Adrenal gland (tissue), 12 donors: ENCODE data around the gene RASA3. TPM values are rescaled to one million over a fixed set of nuclear protein-coding genes. Genes with fewer than 3 reads are reported as not detected.

ENCODE experiments used
- DNase-seq, 7 donors: peaks; one replicate each; pipeline ENCODE4 v3.0.0-alpha.2; 2019 to 2020
- H3K27ac ChIP-seq, 5 donors: fragments of 200-600 bp; sonication (generic) in 4 of 5; 1 replicate in 3 of 5; 2 replicates in 2 of 5; pipeline versions ENCODE4 v1.5.1 to v1.8.0; 2016 to 2020; ENCODE audit warnings: mild to moderate bottlenecking in 1 of 5
- H3K27me3 ChIP-seq: fragments of 200-600 bp; 2 replicates; pipeline ENCODE4 v1.8.0; 2021
- H3K36me3 ChIP-seq, 2 donors: fragments of 200-600 bp; replicated peaks in 1 of 2; 1 replicate in 1 of 2; 2 replicates in 1 of 2; pipeline versions ENCODE4 v1.5.1 to v1.8.0; 2018 to 2022
- H3K4me1 ChIP-seq, 2 donors: fragments of 200-600 bp; replicated peaks in 1 of 2; 1 replicate in 1 of 2; 2 replicates in 1 of 2; pipeline versions ENCODE4 v1.5.1 to v1.8.0; 2018 to 2021
- H3K4me3 ChIP-seq, 4 donors: fragments of 200-600 bp; sonication (generic) in 3 of 4; one replicate each; pipeline ENCODE4 v1.5.1; 2016 to 2018
- H3K9me3 ChIP-seq, 3 donors: fragments of 200-600 bp; sonication (generic) in 1 of 3; replicated peaks in 1 of 3; 1 replicate in 2 of 3; 2 replicates in 1 of 3; pipeline versions ENCODE4 v1.5.1 to v1.8.0; 2016 to 2021
- CTCF ChIP-seq, 6 experiments: fragments of 450-650 bp in 4 of 6; fragments of 200-600 bp in 2 of 6; sonication (generic) in 1 of 6; IDR thresholded peaks; 1 replicate in 5 of 6; 2 replicates in 1 of 6; pipeline versions ENCODE4 v1.5.1 to v1.8.0; 2016 to 2021; ENCODE audit warnings: antibody characterized with exemption in 6 of 6, mild to moderate bottlenecking in 2 of 6, moderate library complexity in 1 of 6
- POLR2A ChIP-seq, 2 donors: fragments of 450-650 bp; IDR thresholded peaks; one replicate each; pipeline ENCODE4 v1.6.1; 2017; ENCODE audit warnings: antibody characterized with exemption in 2 of 2, mild to moderate bottlenecking in 2 of 2, moderate library complexity in 1 of 2
- WGBS, 4 donors: extraction: QIAGEN DNeasy Blood & Tissue Kit in 2 of 4; methylation state at CpG; one replicate each; pipeline versions ENCODE4 v1.1.5 to v1.1.7; 2013 to 2017; 5-methylcytosine and 5-hydroxymethylcytosine counted together
- intact Hi-C, 2 donors: fragments of 100-400 bp; cut with DNase I; formaldehyde crosslinking; loops; one replicate each; pipeline versions ENCODE4 v1.14.1 to v1.15.0; 2022 to 2023
- polyA plus RNA-seq, 3 donors: library from polyadenylated mRNA; stranded (reverse); fragments of 200-250 nt in 2 of 3; fragments of 350-450 nt in 1 of 3; fragmentation: Illumina TruSeq in 1 of 3; extraction: RNeasy Lipid Tissue Mini Kit (QIAGEN cat#74804) in 1 of 3; gene quantifications; one replicate each; pipeline ENCODE4 v1.2.3, GENCODE V29; 2013 to 2014
- total RNA-seq, 9 donors: library from RNA; depleted of rRNA in 4 of 9; stranded (reverse); fragments of >200 nt in 4 of 9; fragments of 120-200 nt in 1 of 9; fragmentation: NEBNext Ultra II Directional in 1 of 9; extraction: Animal tissue kit (Norgen Biotek cat#: 25700) in 1 of 9; gene quantifications; one replicate each; pipeline versions ENCODE4 v1.1.0 to v1.2.4, GENCODE V29; 2013 to 2023
- donor health status: healthy with polysubstance abuse.
- donor health status: Bipolar disorder and iron deficiency.
- donor health status: DM: yes; HTN: yes; CAD: no.
- donor health status: DM: no; HTN: no; CAD: no.
- donor health status: DM: no; HTN: no; CAD: no.
- donor health status: DM: yes; HTN: yes; CAD: no.

The RASA3 gene
- total and polyA plus RNA-seq, 12 donors, result 2.2 to 11.7 (median 7.3) TPM

GRCh38 chr13:113929628-113930615 lies 202.5 kb downstream of the RASA3 start:
- Histone ChIP-seq H3K27ac (no peak overlapping the region), H3K4me1 (peaks cover 0 to 4% of the 10 kb centered on the region in 2 donors), H3K4me3 (no peak overlapping the region), H3K36me3 (no peaks in the 10 kb centered on the region), H3K27me3 (no peaks in the 10 kb centered on the region), H3K9me3 (no peaks in the 10 kb centered on the region)
- TF ChIP-seq CTCF (IDR thresholded peaks at IDR 0.05) (no peak), POLR2A (IDR thresholded peaks at IDR 0.05) (no peak)
- WGBS, 4 donors, result 82 to 89% (median 86%) methylated on average over 7 to 38 of the region's 38 CpGs
- intact Hi-C loops, result no loop called here
- peak in 3 of 7 donors; percentile 1 to 12 (median 9) for DNase-seq

GRCh38 chr13:113928685-113929627 lies 203.5 kb downstream of the RASA3 start:
- DNase-seq, result peak; percentile 34 to 73 (median 57)
- Histone ChIP-seq H3K27me3 (no peaks in the 10 kb centered on the region), H3K4me1 (peaks cover 0 to 4% of the 10 kb centered on the region in 2 donors), H3K4me3 (no peak overlapping the region), H3K9me3 (no peaks in the 10 kb centered on the region), H3K27ac (peak overlapping the region in 1 of 5 donors; percentile 34), H3K36me3 (no peaks in the 10 kb centered on the region)
- TF ChIP-seq CTCF (IDR thresholded peaks at IDR 0.05), result no peak
- 58 to 66% (median 64%) methylated on average over 18 to 26 of the region's 26 CpGs for WGBS, 4 donors
- intact Hi-C loops, result no loop called here

Other genes starting within 250 kb of the RASA3 start
- under 1 TPM in 6 of 9 donors, not detected in 3; 0.06 to 0.57 (median 0.20) TPM for gene C13orf46, start 158.5 kb downstream of the RASA3 start, total RNA-seq
- under 1 TPM; 0.15 to 0.88 (median 0.17) TPM for gene C13orf46, start 158.5 kb downstream of the RASA3 start, polyA plus RNA-seq
- not detected for gene CFAP97D2, start 46.6 kb upstream of the RASA3 start, total RNA-seq
- gene CFAP97D2, start 46.6 kb upstream of the RASA3 start, polyA plus RNA-seq, result not detected
- gene CDC16, start 102.3 kb upstream of the RASA3 start, total RNA-seq, result 10 to 100 TPM; 29.2 to 71.7 (median 47.4) TPM
- 100 to 1,000 TPM in 1 of 3 donors, 10 to 100 TPM in 2; 82.5 to 162 (median 93.9) TPM for gene CDC16, start 102.3 kb upstream of the RASA3 start, polyA plus RNA-seq
- 10 to 100 TPM; 27.5 to 63.6 (median 38.6) TPM for gene UPF3A, start 149.0 kb upstream of the RASA3 start, total RNA-seq
- gene UPF3A, start 149.0 kb upstream of the RASA3 start, polyA plus RNA-seq, result 100 to 1,000 TPM in 1 of 3 donors, 10 to 100 TPM in 2; 47.5 to 130 (median 78.6) TPM
- 10 to 100 TPM in 7 of 9 donors, 1 to 10 TPM in 2; 7.3 to 23.9 (median 19.8) TPM for gene CHAMP1, start 181.9 kb upstream of the RASA3 start, total RNA-seq
- gene CHAMP1, start 181.9 kb upstream of the RASA3 start, polyA plus RNA-seq, result 10 to 100 TPM in 1 of 3 donors, 1 to 10 TPM in 2; 3.8 to 22.8 (median 4.2) TPM